GDM1 (cell line): Measurements from ENCODE around the gene EFS.
"Not testable (repeated sequence)": the region's sequence is repeated elsewhere in the genome, so short reads cannot be mapped to it uniquely, and the experiment has no call there.

Experiments used
- DNase-seq: peaks from one replicate; lab custom pipeline; 2025; lab: John Stamatoyannopoulos, UW

Gene EFS, protein sequence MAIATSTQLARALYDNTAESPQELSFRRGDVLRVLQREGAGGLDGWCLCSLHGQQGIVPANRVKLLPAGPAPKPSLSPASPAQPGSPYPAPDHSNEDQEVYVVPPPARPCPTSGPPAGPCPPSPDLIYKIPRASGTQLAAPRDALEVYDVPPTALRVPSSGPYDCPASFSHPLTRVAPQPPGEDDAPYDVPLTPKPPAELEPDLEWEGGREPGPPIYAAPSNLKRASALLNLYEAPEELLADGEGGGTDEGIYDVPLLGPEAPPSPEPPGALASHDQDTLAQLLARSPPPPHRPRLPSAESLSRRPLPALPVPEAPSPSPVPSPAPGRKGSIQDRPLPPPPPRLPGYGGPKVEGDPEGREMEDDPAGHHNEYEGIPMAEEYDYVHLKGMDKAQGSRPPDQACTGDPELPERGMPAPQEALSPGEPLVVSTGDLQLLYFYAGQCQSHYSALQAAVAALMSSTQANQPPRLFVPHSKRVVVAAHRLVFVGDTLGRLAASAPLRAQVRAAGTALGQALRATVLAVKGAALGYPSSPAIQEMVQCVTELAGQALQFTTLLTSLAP

DNA sequence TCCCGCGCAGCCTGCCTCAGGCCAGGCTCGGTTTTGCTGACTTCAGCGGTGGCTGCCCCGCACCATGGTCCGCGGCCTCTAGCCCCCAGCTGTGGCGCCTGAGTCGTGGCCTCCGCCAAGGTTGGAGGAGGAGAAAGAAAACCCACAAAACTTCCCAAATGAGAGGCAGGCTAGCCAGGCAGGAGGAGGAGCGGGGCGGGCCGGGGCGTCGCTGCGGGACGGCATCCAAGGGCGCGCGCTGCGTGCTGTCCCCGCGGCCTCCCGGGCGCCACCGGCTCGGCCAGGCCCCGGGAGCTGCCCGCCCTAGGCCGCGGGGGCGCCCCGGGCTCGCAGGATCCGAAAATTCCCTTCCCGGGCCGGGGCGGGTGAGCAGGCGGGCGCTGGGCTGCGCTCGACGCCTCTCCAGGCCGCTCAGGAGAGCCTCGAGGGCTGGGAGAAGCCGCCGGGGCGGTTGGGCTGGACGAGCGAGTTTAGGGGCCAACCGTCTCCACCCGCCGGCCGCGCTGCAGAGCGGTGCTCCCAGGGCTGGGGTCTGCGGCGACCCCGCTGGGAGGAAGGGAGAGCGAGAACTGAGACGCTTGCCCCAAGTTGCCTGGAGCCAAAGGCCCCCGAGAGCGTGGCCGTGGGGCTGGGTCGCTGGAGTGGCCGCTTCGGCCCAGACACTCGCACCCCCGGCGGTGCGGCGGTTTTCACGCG lies at the start of gene EFS:
Gene EFS, minus strand, starts transcription at position 137 of the 696 bp plus-strand sequence. CDS start 147 bp downstream, outside the sequence.
- no peak for DNase-seq

DNA sequence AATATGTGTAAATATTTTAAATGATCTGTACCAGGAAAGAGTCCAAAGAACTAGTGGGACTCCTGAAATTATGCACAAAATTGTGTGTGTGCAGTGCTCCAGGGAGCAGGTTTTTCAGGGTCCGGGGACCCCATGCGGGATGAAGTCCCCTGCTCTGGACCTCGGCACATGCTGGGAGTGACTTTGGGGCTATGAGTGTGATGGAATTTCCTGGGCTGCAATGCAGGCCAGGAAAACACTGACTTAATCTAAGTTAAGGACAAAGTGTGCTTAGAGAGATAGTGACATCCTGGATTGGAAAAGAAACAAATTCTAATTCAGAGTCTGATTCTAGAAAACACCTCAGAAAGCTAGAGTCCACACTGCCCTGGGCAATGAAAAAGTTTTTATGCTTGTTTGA lies 49.3 kb upstream of the EFS start:
- DNase-seq: no peak

DNA sequence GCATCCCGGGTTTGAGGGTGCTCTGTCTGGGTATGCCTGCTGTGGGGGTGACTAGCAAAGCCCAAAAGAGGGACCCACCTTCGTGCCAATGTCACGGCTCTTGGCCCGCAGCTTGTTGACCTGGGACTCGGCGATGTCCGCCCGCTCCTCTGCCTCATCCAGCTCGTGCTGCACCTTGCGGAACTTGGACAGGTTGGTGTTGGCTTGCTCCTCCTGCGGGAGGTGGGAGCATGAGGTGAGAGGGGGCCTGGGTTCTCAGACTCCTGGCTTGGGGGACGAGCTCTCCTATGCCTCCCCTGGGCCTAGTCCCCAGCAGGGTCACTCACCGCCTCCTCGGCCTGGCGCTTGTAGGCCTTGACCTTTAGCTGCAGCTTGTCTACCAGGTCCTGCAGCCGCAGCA lies 48.7 kb upstream of the EFS start:
- DNase-seq: no peak

DNA sequence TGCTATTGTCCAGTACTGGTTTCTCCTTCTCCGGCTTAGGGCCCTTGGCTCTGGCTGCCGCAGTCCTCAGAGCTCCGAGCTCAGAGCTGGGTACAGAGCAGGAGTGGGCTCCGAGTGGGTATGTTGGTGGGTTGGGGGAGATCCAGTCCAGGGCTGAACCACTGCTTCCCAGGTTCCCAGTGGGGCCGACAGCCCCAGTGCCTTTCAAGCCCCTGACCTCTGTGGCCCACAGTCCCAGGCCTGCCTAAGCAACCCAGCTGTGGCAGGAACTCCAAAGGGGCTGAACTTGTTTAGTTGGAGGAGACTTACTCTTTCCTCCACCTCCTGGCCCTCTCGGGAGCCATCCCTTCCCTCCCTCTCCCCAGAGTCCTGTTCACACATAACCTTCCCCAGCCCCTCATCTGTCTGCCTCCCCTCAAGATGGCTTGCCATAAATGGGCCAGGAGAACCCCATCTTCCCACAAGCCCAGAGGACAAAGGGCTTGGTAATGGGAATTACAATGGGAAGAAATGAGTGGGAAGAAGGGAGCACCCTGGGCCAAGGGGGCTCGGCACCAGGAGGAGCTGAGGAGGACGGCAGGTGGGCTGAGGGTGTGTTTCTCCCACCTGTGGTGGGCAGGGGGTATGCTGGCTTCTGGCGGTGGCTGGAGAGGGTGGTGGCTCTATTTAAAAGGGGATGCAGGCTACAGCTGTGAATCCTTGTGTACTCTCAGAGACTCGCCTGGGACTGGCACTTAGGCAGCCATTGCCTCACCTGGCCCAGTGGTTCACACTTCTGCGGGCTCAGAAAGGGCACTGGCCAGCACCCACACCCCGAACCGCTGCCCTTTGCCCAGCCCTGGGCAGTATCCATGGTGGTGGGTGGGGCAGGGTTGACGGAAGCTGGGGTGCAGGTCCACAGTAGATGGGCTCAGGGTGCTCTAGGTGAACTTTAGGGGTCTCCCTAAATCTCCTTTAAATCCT lies 46.9 kb upstream of the EFS start:
- DNase-seq: no peak

DNA sequence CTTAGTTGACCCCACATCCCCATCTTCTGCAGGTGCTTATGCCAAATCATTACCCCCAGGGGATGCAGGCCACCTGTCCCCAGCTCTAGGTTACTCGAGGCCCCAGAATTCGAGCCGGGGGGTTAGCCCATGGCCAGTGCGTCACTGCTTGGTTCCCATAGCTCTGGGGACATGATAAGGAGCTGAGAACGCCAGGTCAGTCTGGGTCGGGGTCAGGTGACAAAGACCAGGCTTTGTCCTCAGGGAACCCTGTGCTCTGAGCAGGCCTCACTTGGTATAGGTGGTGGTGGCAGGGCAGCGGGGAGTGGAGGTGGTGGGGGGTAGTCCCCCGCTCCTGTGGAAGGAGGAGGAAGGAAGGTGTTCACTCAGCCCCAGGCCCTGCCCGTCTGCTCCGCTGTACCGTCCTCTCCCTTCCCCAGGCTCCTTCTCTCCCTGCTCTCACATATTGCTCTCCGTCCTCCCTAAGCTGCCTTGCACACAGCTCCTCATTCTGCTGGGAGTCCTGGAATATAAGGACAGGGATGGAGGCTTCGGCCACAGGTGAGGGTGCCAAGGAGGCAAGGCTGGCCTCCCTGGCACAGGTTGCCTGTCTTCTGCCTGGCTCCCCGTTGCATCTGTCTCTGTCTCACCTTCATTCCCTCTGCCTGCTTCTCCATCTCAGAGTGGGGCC lies 45.1 kb upstream of the EFS start:
- no peak for DNase-seq

DNA sequence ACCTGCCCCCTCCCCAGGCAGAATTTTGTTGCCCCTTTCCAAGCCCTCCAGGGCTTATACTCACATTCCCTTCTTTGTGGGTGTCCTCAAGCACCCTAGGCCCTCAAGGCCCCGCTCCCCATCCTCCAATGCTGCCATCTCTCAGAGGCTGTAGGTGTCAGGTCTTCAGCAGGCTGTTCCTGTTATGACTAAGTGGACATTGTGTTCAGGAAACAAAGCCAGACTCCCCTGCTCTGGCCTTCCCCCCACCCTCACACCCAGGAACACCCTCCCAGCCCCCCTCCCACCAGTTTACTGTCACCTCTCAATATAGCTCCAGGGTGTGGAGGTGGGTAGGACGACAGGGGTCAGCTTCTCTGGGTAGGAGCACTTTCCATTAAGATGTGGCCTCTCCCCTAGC lies 44.5 kb upstream of the EFS start:
- no peak for DNase-seq

DNA sequence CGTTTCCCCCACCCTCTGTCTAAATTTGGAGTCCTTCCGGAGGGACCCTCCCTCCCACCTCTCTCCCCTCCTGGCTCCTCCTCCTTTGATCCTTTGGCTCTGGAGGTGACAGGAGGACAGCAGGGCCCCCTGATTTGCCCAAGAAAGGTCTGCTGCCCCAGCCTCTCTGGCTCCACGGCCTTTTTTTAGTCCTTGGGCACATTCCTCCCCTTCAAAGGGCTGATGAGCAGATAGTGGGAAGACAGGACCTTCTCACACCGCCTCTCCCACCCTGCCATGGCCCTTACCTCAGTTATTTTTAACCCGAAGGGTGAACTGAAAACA lies 43.3 kb upstream of the EFS start:
- no peak for DNase-seq

DNA sequence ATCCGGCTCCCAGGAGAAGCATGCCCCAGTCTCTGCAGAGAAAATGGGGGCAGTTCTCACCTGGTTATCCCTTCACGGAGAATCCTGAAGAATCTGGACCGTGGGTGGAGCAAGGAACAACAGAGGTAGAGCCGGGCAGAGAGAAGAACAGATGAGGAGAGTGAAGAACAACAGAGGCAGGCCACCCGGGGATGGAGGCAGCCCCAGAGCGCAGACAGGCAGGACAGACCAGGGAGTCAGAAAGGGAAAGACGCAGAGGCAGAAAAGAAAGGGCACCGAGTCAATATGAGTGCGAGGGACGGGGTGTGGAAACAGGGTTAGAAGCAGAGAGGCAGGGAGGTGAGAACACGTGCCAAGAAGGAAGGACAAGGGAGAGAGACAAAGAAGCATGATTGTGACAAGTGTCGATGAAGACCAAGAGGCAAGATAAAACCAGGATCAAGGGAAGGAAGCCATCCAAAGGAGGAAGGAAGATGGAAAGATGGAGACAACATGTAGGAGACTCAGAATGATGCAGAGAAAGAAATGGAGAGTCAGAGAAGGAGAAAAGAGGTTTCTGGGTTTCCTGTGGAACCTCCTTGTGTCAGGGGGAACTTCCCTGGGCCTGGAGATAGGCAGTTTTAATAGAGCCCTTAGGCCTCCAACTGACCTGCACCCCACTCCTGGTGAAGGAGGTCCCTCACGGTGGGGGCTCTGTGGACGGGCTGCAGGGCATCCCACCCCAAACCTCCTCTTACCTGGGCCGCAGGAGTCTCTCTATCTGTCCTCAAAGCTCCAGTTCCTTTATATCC lies 42.7 kb upstream of the EFS start, which contains the start of gene MYH6:
Gene MYH6, minus strand, starts transcription at position 758 of the 791 bp plus-strand sequence. CDS start 1,050 bp downstream, outside the sequence.
- DNase-seq: no peak

DNA sequence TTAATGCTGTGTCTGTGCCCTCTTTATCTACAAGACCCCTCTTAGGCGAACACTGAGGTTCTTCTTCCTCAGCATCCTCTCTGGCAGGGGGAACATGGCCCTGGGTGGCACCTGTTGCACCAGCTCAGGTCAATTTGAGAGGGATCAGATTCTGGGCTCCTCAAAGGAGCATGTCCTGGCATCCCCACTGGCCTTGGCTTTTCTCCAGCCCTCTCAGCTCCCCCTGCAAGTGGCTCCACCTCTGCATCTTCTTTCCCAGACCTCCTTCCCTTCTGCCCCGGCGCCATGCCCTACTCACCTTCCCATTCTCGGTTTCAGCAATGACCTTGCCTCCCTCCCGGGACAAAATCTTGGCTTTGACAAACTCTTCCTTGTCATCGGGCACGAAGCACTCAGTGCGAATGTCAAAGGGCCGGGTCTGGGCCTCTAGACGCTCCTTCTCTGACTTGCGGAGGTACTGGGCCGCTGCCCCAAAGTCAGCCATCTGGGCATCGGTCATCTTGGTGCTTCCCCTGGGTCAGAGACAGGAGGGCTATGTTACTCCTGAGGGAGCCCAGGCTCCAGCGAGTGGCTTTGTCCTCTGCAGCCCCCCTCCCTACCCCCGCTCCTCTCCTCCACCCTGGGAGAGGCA lies 41.9 kb upstream of the EFS start:
- no peak for DNase-seq

DNA sequence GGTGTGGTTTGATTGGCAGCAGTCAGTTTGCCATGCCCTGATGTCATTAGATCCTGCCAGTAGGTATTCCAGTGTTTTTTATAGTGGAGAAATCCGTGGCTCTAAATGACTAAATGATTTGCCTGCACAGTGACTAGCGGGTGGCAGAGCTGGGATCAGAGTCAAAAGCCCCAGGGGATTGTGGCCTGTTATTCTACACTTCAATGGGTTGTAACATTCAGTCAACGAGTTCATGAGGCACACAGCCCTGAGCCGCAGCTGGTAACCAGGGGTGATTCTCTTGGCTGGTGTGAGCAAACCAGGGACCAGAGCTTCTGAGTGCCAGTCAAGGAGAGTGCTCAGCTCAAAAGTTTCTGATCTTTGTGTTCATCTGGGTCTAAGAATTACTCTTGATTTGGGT lies 41.3 kb upstream of the EFS start:
- no peak for DNase-seq

DNA sequence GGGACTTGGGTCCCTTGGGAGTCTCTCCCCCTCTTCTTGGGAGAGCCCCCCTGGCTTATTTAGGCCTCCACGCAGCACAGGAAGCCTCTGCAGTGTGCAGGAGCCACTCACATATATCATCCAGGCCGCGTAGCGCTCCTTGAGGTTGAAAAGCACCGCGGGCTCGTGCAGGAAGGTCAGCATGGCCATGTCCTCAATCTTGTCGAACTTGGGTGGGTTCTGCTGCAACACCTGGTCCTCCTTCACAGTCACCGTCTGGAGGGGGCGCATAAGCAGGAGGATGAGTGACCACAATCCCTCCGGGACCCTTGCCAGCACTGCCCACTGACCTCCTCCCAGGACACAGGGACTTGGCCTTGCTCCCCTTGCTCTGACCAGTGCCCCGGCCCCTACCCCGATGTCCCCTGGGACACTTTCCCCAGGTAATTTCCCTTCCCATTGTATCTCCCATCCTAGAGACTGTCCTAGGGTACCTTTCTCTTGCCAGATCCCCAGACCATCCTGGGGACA lies 40.6 kb upstream of the EFS start:
- DNase-seq: no peak

DNA sequence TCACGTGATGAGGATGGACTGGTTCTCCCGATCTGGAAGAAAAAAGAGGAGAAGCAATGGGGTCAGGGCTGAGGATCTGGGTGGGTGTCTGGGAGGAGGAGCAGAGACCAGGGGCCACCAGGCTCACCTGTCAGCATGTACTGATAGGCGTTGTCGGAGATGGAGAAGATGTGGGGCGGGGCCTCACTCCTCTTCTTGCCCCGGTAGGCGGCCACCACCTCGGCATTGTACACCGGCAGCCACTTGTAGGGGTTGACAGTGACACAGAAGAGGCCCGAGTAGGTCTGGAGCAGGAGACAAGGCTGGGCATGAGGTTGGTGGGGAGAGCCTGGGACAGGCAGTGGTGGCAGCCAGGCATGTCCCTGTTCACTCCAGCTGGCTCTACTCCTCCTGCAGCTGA lies 40.1 kb upstream of the EFS start:
- DNase-seq: no peak

DNA sequence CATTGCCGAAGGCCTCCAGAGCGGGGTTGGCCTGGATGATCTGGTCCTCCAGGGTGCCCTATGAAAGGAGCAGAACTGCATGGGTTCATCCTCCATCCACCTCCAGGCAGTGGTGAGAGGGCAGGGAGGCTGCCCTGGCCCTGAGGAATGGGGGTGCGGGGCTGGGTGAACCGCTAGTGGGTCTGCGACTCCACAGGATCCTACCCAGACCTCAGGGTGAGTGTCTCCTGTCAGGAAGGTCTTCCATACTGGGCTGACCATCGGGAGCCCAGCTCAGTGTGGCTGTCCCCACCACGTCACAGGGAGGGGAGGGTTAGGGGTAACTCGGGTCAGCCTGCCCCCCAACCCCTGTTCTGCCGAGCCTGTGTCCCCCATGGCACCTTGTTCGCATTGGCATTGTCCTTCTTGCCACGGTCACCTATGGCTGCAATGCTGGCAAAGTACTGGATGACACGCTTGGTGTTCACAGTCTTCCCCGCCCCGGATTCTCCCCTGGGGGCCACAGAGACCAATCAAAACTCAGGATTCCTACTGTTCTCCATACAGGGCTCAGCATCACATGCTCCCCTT lies 39.4 kb upstream of the EFS start:
- no peak for DNase-seq

DNA sequence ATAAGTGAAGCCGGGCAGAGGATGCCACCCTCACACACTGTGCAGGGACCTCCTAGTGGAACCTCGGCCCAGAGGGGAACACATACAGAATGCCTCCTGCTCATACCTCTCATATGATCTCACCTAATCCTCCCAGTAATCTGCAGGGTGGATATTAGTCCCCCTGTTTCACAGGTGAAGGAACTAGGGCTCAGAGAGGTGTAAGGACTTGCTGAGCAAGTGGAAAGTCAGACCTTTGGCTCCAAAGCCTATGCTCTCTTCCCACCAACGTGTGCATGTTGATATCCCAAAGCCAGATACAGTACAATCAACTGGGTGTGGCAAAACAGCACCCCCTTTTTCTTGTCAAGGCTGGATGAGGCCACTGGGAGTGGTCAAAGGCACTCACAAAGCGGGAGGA lies 38.9 kb upstream of the EFS start:
- DNase-seq: no peak

DNA sequence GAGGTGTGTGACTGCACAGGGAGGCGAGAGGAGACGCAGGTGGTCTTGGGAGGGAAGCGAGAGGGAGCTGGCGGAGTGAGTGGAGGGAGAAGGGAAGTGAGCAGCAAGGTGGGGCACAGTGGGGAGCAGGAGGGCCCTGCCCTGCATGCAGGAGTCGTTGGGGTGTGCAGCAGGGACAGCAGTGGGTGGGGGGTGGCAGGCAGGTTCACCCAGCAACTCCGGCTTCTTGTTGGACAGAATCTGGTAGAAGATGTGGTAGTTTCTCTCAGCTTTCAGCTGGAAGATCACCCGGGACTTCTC lies 38.1 kb upstream of the EFS start:
- no peak for DNase-seq

DNA sequence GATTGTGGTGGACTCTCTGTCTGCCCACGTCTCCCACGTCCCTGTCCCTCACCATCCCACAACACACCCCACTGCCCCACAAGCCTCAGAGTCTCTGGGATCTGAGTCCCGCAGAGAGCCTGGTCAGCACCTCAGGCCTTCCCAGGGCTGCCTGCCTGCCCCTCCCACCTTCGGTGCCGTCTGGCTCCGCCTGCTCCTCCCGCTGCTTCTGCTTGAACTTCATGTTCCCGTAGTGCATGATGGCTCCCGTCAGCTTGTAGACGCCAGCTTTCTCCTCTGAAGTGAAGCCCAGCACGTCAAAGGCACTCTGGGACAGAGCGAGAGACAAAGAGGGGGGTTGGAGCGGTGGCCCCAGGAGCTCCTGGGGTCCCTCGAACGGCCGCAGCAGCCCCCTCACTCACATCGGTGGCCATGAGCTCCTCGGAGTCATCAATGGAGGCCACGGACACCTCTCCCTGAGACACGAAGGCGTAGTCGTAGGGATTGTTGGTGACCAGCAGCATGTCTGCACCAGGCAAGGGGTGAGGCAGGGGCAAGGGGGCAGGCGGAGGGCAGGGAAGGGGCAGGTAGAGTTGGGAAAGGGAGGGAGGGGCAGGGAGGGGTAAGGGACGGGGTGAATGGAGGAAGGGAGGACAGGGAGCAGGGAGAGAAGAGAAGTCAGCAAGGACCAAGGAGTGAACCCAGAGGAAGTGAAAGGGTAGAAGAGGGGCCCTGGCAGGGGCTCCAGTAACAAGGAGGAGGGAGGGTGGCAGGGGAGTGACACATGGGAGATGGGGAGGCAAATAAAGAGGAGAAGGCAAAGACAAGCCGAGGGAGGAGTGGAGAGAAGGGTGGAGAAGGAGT lies 37.5 kb upstream of the EFS start:
- DNase-seq: no peak

DNA sequence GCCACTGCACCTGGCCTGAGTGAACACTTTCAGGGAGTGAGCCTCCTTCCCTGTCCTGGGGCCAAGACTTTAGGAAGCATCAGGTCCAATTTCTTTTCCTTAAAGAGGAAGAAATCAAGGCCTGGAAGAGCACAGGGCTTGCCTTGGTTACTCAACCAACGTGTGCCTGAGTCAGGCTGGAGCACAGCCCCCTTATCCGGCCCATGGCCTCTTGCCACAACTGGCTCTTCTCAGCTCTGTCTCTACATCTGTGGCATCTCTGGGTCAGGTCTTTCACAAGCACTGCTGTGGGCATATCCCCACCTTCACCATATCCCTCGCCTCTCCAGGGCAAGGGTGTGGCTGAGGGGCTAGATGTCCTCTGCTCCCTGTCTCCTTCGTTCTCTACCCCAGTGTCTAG lies 36.3 kb upstream of the EFS start:
- DNase-seq: no peak

DNA sequence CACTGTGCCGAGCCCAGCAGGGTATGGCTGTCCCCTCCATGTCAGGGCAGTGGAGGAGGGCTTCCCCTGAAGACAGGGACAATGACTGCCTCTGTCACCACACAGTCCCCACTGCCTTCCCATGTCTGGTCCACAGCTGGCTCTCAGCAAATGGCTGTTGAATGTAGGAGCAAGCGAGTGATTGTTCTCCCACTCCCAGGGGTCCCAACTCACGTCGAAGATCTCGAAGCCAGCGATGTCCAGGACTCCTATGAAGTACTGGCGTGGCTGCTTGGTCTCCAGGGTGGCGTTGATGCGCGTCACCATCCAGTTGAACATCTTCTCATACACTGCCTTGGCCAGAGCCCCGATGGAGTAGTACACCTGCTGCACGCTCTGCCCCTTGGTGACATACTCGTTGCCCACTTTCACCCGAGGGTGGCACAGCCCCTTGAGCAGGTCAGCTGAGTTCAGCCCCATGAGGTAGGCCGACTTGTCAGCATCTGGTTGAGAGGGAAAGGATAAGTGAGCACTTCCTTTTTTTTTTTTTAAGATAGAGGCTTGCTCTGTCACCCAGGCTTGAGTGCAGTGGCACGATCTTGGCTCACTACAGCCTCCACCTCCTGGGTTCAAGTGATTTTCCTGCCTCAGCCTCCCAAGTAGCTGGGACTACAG lies 35.7 kb upstream of the EFS start:
- DNase-seq: not testable (repeated sequence)
